22Rv1 (cell line): ENCODE results near the gene PYHIN1.

ENCODE experiments used
- ZFX ChIP-seq: fragments of 450-650 bp; IDR thresholded peaks from 2 replicates; pipeline ENCODE4 v1.6.1; 2017; ENCODE audit warnings: antibody characterized with exemption, borderline replicate concordance
- TF ChIP-seq, protein P1 (sequence below): fragments of 450-650 bp; IDR thresholded peaks from 2 replicates; pipeline ENCODE4 v1.5.1; 2017; ENCODE audit warnings: mild to moderate bottlenecking

DNA sequence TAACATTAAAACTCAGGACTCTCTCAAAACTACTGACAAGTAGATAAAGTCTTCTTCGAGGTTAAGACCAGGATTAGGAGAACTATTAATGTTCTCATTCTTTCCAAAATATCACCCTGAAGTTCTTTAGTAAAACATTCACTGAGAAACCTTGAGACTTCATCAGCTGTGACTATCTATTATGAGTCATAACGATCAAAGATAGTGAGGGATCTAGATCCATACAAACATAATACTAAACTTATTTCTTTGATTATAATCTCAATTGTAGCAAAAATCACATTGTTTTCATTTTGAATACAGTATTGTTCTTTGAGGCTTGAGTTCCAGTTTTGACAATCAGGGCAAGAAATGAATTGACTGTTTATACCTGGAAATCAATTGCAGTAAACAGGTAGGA is 11.1 kb downstream of the PYHIN1 start:
- TF ChIP-seq, protein P1, sequence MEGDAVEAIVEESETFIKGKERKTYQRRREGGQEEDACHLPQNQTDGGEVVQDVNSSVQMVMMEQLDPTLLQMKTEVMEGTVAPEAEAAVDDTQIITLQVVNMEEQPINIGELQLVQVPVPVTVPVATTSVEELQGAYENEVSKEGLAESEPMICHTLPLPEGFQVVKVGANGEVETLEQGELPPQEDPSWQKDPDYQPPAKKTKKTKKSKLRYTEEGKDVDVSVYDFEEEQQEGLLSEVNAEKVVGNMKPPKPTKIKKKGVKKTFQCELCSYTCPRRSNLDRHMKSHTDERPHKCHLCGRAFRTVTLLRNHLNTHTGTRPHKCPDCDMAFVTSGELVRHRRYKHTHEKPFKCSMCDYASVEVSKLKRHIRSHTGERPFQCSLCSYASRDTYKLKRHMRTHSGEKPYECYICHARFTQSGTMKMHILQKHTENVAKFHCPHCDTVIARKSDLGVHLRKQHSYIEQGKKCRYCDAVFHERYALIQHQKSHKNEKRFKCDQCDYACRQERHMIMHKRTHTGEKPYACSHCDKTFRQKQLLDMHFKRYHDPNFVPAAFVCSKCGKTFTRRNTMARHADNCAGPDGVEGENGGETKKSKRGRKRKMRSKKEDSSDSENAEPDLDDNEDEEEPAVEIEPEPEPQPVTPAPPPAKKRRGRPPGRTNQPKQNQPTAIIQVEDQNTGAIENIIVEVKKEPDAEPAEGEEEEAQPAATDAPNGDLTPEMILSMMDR, result no peak
- TF ChIP-seq ZFX, result no peak
